ENCODE data around the gene TGFBR1. TPM values are rescaled to one million over a fixed set of nuclear protein-coding genes. Genes with fewer than 3 reads are reported as not detected.
"Not testable (repeated sequence)": the region's sequence is repeated elsewhere in the genome, so short reads cannot be mapped to it uniquely, and the experiment has no call there.

TGFBR1 gene
- total RNA-seq, 1 donor from 2014 or later: 30.6 TPM

GRCh38 chr9:99083051-99083450 is 21.9 kb upstream of the TGFBR1 start:
- DNase-seq (ENCODE audit: low spot score): no peak
- Mint-ChIP-seq H3K27me3 (ENCODE audit: low read depth) (peaks cover 35% of the 10 kb centered on the region), H3K4me1 (ENCODE audit: low read depth) (peaks cover 8% of the 10 kb centered on the region), H3K36me3 (ENCODE audit: low read depth) (no peaks in the 10 kb centered on the region), H3K9me3 (no peaks in the 10 kb centered on the region), H3K27ac (no peak overlapping the region), H3K4me3 (ENCODE audit: low read depth) (no peak overlapping the region)
- intact Hi-C loops (cut with micrococcal nuclease): no loop called here

- DNase-seq (ENCODE audit: low spot score): no peak
- Mint-ChIP-seq H3K4me3 (ENCODE audit: low read depth) (no peak overlapping the region), H3K27me3 (ENCODE audit: low read depth) (peaks cover 28% of the 10 kb centered on the region), H3K36me3 (ENCODE audit: low read depth) (no peaks in the 10 kb centered on the region), H3K27ac (no peak overlapping the region), H3K9me3 (peaks cover 10% of the 10 kb centered on the region), H3K4me1 (ENCODE audit: low read depth) (peaks cover 11% of the 10 kb centered on the region)
- intact Hi-C loops (cut with micrococcal nuclease): no loop called here
Measured at GRCh38 chr9:99085949-99086948, 18.7 kb upstream of the TGFBR1 start.

DNA sequence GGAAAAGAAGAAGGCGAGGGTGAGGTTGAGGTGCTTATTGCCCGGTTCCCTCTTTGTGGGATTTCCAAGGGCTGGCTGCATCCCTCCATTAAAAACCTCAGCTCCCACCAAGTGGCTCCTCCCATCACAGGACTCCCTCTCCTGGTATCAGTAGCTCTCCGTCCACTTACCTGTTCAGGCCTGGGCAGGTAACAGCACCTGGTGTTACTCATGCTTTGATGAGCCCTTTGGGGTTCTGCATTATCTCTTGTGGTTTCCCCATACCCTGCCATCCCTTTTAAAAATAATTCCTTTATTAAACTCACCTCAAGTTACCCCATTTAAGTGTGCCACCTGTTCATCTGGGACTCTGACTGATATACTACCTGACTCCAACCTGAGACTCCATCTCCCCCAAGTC is 17.5 kb upstream of the TGFBR1 start:
- Mint-ChIP-seq H3K4me3 (ENCODE audit: low read depth) (no peak overlapping the region), H3K9me3 (peaks cover 10% of the 10 kb centered on the region)
- intact Hi-C loops (cut with micrococcal nuclease): no loop called here

GRCh38 chr9:99090336-99091130 is 14.4 kb upstream of the TGFBR1 start:
- peaks cover 10% of the 10 kb centered on the region for H3K9me3 Mint-ChIP-seq
- H3K27me3 Mint-ChIP-seq (ENCODE audit: low read depth): peaks cover 8% of the 10 kb centered on the region
- intact Hi-C loops (cut with micrococcal nuclease): no loop called here
- H3K27ac Mint-ChIP-seq: no peak overlapping the region
- peaks cover 9% of the 10 kb centered on the region for H3K36me3 Mint-ChIP-seq (ENCODE audit: low read depth)
- peaks cover 42% of the 10 kb centered on the region for H3K4me1 Mint-ChIP-seq (ENCODE audit: low read depth)
- no peak for DNase-seq (ENCODE audit: low spot score)
- no peak overlapping the region for H3K4me3 Mint-ChIP-seq (ENCODE audit: low read depth)

More for the DNA sequence above, 17.5 kb upstream of the TGFBR1 start:
- Mint-ChIP-seq H3K36me3 (ENCODE audit: low read depth) (peaks cover 3% of the 10 kb centered on the region), H3K27ac (no peak overlapping the region), H3K27me3 (ENCODE audit: low read depth) (peaks cover 21% of the 10 kb centered on the region), H3K4me1 (ENCODE audit: low read depth) (peaks cover 19% of the 10 kb centered on the region)
- DNase-seq (ENCODE audit: low spot score): no peak

GRCh38 chr9:99092643-99093491 is 12.0 kb upstream of the TGFBR1 start:
- Mint-ChIP-seq H3K27ac (peak overlapping the region; percentile 88), H3K4me1 (ENCODE audit: low read depth) (peaks cover 48% of the 10 kb centered on the region), H3K4me3 (ENCODE audit: low read depth) (peak overlapping the region; percentile 19), H3K27me3 (ENCODE audit: low read depth) (peaks cover 2% of the 10 kb centered on the region), H3K36me3 (ENCODE audit: low read depth) (peaks cover 9% of the 10 kb centered on the region), H3K9me3 (peaks cover 10% of the 10 kb centered on the region)
- intact Hi-C loops (cut with micrococcal nuclease): loop anchor here (2.0 kb wide), 1 partner anchor 34 kb away; no protein-coding TSS in a partner anchor
- peak; percentile 30 for DNase-seq (ENCODE audit: low spot score)

- no peak for DNase-seq (ENCODE audit: low spot score)
- Mint-ChIP-seq H3K4me3 (ENCODE audit: low read depth) (no peak overlapping the region), H3K36me3 (ENCODE audit: low read depth) (peaks cover 9% of the 10 kb centered on the region), H3K4me1 (ENCODE audit: low read depth) (peaks cover 50% of the 10 kb centered on the region), H3K27ac (peak overlapping the region; percentile 88), H3K27me3 (ENCODE audit: low read depth) (peaks cover 2% of the 10 kb centered on the region), H3K9me3 (peaks cover 13% of the 10 kb centered on the region)
- intact Hi-C loops (cut with micrococcal nuclease): loop anchor here (2.0 kb wide), 1 partner anchor 35 kb away; no protein-coding TSS in a partner anchor
Measured at GRCh38 chr9:99093492-99093791, 11.5 kb upstream of the TGFBR1 start.

GRCh38 chr9:99095565-99095964 is 9.3 kb upstream of the TGFBR1 start:
- Mint-ChIP-seq H3K4me1 (ENCODE audit: low read depth) (peaks cover 56% of the 10 kb centered on the region), H3K4me3 (ENCODE audit: low read depth) (no peak overlapping the region), H3K9me3 (peaks cover 18% of the 10 kb centered on the region), H3K36me3 (ENCODE audit: low read depth) (peaks cover 22% of the 10 kb centered on the region), H3K27ac (no peak overlapping the region), H3K27me3 (ENCODE audit: low read depth) (peaks cover 2% of the 10 kb centered on the region)
- intact Hi-C loops (cut with micrococcal nuclease): no loop called here
- no peak for DNase-seq (ENCODE audit: low spot score)

- no peak for DNase-seq (ENCODE audit: low spot score)
- Mint-ChIP-seq H3K4me1 (ENCODE audit: low read depth) (peaks cover 51% of the 10 kb centered on the region), H3K4me3 (ENCODE audit: low read depth) (no peak overlapping the region), H3K27me3 (ENCODE audit: low read depth) (peaks cover 2% of the 10 kb centered on the region), H3K36me3 (ENCODE audit: low read depth) (peaks cover 22% of the 10 kb centered on the region), H3K27ac (no peak overlapping the region), H3K9me3 (peaks cover 18% of the 10 kb centered on the region)
- intact Hi-C loops (cut with micrococcal nuclease): no loop called here
Measured at GRCh38 chr9:99096409-99096808, 8.5 kb upstream of the TGFBR1 start.

- H3K9me3 Mint-ChIP-seq: peaks cover 18% of the 10 kb centered on the region
- peaks cover 12% of the 10 kb centered on the region for H3K36me3 Mint-ChIP-seq (ENCODE audit: low read depth)
- H3K4me3 Mint-ChIP-seq (ENCODE audit: low read depth); DNase-seq (ENCODE audit: low spot score); H3K27ac Mint-ChIP-seq; H3K27me3 Mint-ChIP-seq (ENCODE audit: low read depth); intact Hi-C loops (cut with micrococcal nuclease): not testable (repeated sequence)
- peaks cover 41% of the 10 kb centered on the region for H3K4me1 Mint-ChIP-seq (ENCODE audit: low read depth)
Measured at GRCh38 chr9:99099806-99100585, 4.9 kb upstream of the TGFBR1 start.

DNA sequence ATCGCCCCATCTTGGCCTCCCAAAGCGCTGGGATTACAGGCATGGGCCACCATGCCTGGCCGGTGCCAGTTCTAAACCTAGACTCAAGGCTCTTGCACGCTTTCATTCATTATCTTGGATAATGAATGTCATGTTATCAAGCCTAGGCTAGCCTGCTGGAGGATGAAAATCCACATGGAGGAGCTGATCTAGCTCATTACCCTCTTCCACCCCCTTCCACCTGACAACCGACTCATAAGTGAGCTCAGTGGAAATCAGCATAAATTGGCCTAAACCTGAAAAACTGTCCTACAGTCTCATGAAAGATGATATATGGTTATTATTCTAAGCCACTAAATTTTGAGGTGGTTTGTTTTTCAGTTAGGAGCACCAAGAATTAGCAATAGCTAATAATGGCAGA is 3.6 kb upstream of the TGFBR1 start:
- intact Hi-C loops (cut with micrococcal nuclease): no loop called here
- H3K27me3 Mint-ChIP-seq (ENCODE audit: low read depth): no peaks in the 10 kb centered on the region
- no peak overlapping the region for H3K4me3 Mint-ChIP-seq (ENCODE audit: low read depth)
- no peak for DNase-seq (ENCODE audit: low spot score)
- peaks cover 12% of the 10 kb centered on the region for H3K36me3 Mint-ChIP-seq (ENCODE audit: low read depth)
- H3K9me3 Mint-ChIP-seq: peaks cover 18% of the 10 kb centered on the region
- peaks cover 34% of the 10 kb centered on the region for H3K4me1 Mint-ChIP-seq (ENCODE audit: low read depth)
- no peak overlapping the region for H3K27ac Mint-ChIP-seq

- peaks cover 12% of the 10 kb centered on the region for H3K36me3 Mint-ChIP-seq (ENCODE audit: low read depth)
- peaks cover 18% of the 10 kb centered on the region for H3K9me3 Mint-ChIP-seq
- no peak overlapping the region for H3K27ac Mint-ChIP-seq
- intact Hi-C loops (cut with micrococcal nuclease): no loop called here
- H3K4me1 Mint-ChIP-seq (ENCODE audit: low read depth): peaks cover 34% of the 10 kb centered on the region
- DNase-seq (ENCODE audit: low spot score): no peak
- no peak overlapping the region for H3K4me3 Mint-ChIP-seq (ENCODE audit: low read depth)
- H3K27me3 Mint-ChIP-seq (ENCODE audit: low read depth): no peaks in the 10 kb centered on the region
Measured at GRCh38 chr9:99101812-99102211, 3.1 kb upstream of the TGFBR1 start.
